ENCODE measurements around the gene GINS1.

Gene GINS1

GRCh38 chr20:25495189-25495824, 87.8 kb downstream of the GINS1 start:
- no peak overlapping the region for H3K4me3 ChIP-seq (replicated peaks; ENCODE audit: low read depth, low read length)
- TF ChIP-seq CTCF (IDR thresholded peaks at IDR 0.05; ENCODE audit: low read length, missing control alignments): no peak
- DNase-seq (ENCODE audit: low read depth): no peak

- H3K4me3 ChIP-seq (replicated peaks; ENCODE audit: low read depth, low read length): no peak overlapping the region
- no peak for DNase-seq (ENCODE audit: low read depth)
- TF ChIP-seq CTCF (IDR thresholded peaks at IDR 0.05; ENCODE audit: low read length, missing control alignments): no peak
These were observed 88.9 kb downstream of the GINS1 start for GRCh38 chr20:25496165-25496967.

- no peak for DNase-seq (ENCODE audit: low read depth)
- H3K4me3 ChIP-seq (replicated peaks; ENCODE audit: low read depth, low read length): no peak overlapping the region
- TF ChIP-seq CTCF (IDR thresholded peaks at IDR 0.05; ENCODE audit: low read length, missing control alignments): no peak
These were observed 89.5 kb downstream of the GINS1 start for GRCh38 chr20:25496968-25497401.

- no peak overlapping the region for H3K4me3 ChIP-seq (replicated peaks; ENCODE audit: low read depth, low read length)
- no peak for DNase-seq (ENCODE audit: low read depth)
- no peak for TF ChIP-seq CTCF (IDR thresholded peaks at IDR 0.05; ENCODE audit: low read length, missing control alignments)
These were observed 90.3 kb downstream of the GINS1 start for GRCh38 chr20:25497586-25498279.

Data from fibroblast of pulmonary artery (primary cell).